Endothelial cell of umbilical vein (primary cell): ENCODE measurements around the gene TRIM7. TPM values are rescaled to one million over a fixed set of nuclear protein-coding genes. Genes with fewer than 3 reads are reported as not detected.

Source experiments
- BruUV-seq: library from RNA; stranded (reverse); fragments of 400-500 nt; replicated peaks from 2 replicates; lab custom pipeline; 2021; lab: Mats Ljungman, UMichigan
- CTCF ChIA-PET: fragments of 300-600, 350-600 bp; sonication (Branson Sonifier 250); formaldehyde crosslinking; loops from one replicate; lab custom pipeline; 2021; ENCODE audit warnings: antibody characterized with exemption, inconsistent platforms; lab: Charles Lee
- POLR2A ChIA-PET: fragments of 300-600, 350-600 bp; sonication (Branson Sonifier 250); formaldehyde crosslinking; loops from one replicate; lab custom pipeline; 2021; ENCODE audit warnings: antibody characterized with exemption, inconsistent platforms; lab: Charles Lee
- DNase-seq: peaks from one replicate; pipeline ENCODE4 v3.0.0-alpha.2; 2011; ENCODE audit warnings: low read depth, low spot score
- FAIRE-seq: peaks from 2 replicates; lab custom pipeline; 2011; peaks lifted over from hg19 to GRCh38; lab: Jason Lieb, UNC
- H2AFZ ChIP-seq: 2 replicates; pipeline ENCODE4 v1.6.0; 2012; ENCODE audit warnings: low read depth, low read length, control low read depth, inconsistent platforms
- H3K27ac ChIP-seq: 2 replicates; pipeline ENCODE4 v1.5.1; 2011; ENCODE audit warnings: low read depth, mild to moderate bottlenecking, control low read depth, low read length, moderate library complexity; ENCODE audit not compliant: insufficient read depth
- H3K27me3 ChIP-seq, 2 experiments: 2 replicates each; pipeline versions ENCODE4 v1.6.0 to v1.6.1; 2011; ENCODE audit warnings: low read length in 2 of 2, mixed read lengths in 1 of 2; ENCODE audit not compliant: control insufficient read depth in 2 of 2, insufficient read depth in 2 of 2
- H3K36me3 ChIP-seq, 2 experiments: 2 replicates in 1 of 2; 3 replicates in 1 of 2; pipeline ENCODE4 v1.5.1; 2011; ENCODE audit warnings: low read length in 2 of 2, mild to moderate bottlenecking in 1 of 2, moderate library complexity in 1 of 2; ENCODE audit not compliant: control insufficient read depth in 2 of 2, insufficient read depth in 2 of 2; ENCODE audit errors: extremely low read depth in 1 of 2
- H3K4me1 ChIP-seq: 3 replicates; pipeline ENCODE4 v1.5.1; 2011; ENCODE audit warnings: mild to moderate bottlenecking, low read length; ENCODE audit not compliant: control insufficient read depth, insufficient read depth; ENCODE audit errors: extremely low read depth
- H3K4me2 ChIP-seq: 2 replicates; pipeline ENCODE4 v1.6.1; 2011; ENCODE audit warnings: low read length, control low read depth, mixed read lengths; ENCODE audit not compliant: insufficient read depth
- H3K4me3 ChIP-seq, 3 experiments: fragments of 200-600 bp in 1 of 3; sonication (generic), shearing (Covaris generic) in 1 of 3; replicated peaks in 1 of 3; 2 replicates each; pipeline ENCODE4 v1.5.1; 2011 to 2016; ENCODE audit warnings: control low read depth in 3 of 3, low read length in 3 of 3, mild to moderate bottlenecking in 2 of 3, inconsistent platforms in 1 of 3, low read depth in 1 of 3, moderate library complexity in 1 of 3; ENCODE audit not compliant: insufficient read depth in 1 of 3
- H3K79me2 ChIP-seq: 2 replicates; pipeline ENCODE4 v1.6.0; 2012; ENCODE audit warnings: low read length, inconsistent platforms; ENCODE audit not compliant: control insufficient read depth, insufficient read depth
- H3K9ac ChIP-seq: replicated peaks from 2 replicates; pipeline ENCODE3; 2011; ENCODE audit warnings: low read length, control low read depth; ENCODE audit not compliant: insufficient read depth; ENCODE audit errors: extremely low read depth
- H3K9me1 ChIP-seq: replicated peaks from 3 replicates; pipeline ENCODE4 v1.6.0; 2011; ENCODE audit warnings: mild to moderate bottlenecking, low read length; ENCODE audit not compliant: control insufficient read depth, insufficient read depth; ENCODE audit errors: extremely low read depth
- H3K9me3 ChIP-seq: replicated peaks from 2 replicates; pipeline ENCODE4 v1.5.1; 2012; ENCODE audit warnings: low read length, inconsistent platforms; ENCODE audit not compliant: control insufficient read depth, insufficient read depth
- H4K20me1 ChIP-seq: replicated peaks from 2 replicates; pipeline ENCODE3; 2011; ENCODE audit warnings: mild to moderate bottlenecking, low read length; ENCODE audit not compliant: control insufficient read depth, insufficient read depth; ENCODE audit errors: extremely low read depth
- EZH2 ChIP-seq: IDR thresholded peaks from 2 replicates; pipeline ENCODE4 v1.6.1; 2012; ENCODE audit warnings: borderline replicate concordance, low read depth, mild to moderate bottlenecking, moderate library complexity, low read length, inconsistent platforms; ENCODE audit not compliant: severe bottlenecking
- FOS ChIP-seq: IDR thresholded peaks from 2 replicates; pipeline ENCODE4 v1.6.1; 2011; ENCODE audit warnings: mild to moderate bottlenecking, low read length, moderate library complexity, borderline replicate concordance; ENCODE audit not compliant: insufficient read depth
- GATA2 ChIP-seq: IDR thresholded peaks from 2 replicates; pipeline ENCODE4 v1.7.0; 2011; ENCODE audit warnings: low read depth, mild to moderate bottlenecking, moderate library complexity, mixed read lengths, low read length; ENCODE audit not compliant: insufficient read length, insufficient read depth
- JUN ChIP-seq: IDR thresholded peaks from 2 replicates; pipeline ENCODE4 v1.6.1; 2011; ENCODE audit warnings: borderline replicate concordance, low read depth; ENCODE audit not compliant: insufficient read length, insufficient read depth
- MYC ChIP-seq: IDR thresholded peaks from one replicate; pipeline ENCODE4 v1.6.1; 2011; ENCODE audit warnings: mild to moderate bottlenecking, low read depth, low read length
- POLR2A ChIP-seq: IDR thresholded peaks from 2 replicates; pipeline ENCODE4 v1.6.1; 2012; ENCODE audit warnings: low read depth, mild to moderate bottlenecking, control low read depth, low read length
- POLR2AphosphoS5 ChIP-seq: IDR thresholded peaks from 2 replicates; pipeline ENCODE4 v1.6.1; 2012; ENCODE audit warnings: low read depth, mild to moderate bottlenecking, control low read depth, low read length, moderate library complexity; ENCODE audit not compliant: insufficient read depth
- dilution Hi-C: fragments of 300-500 bp; cut with MboI; formaldehyde crosslinking; loops from one replicate; pipeline ENCODE4 v1.15.0; 2019; ENCODE audit warnings: low sequenced_read_pairs; ENCODE audit not compliant: extremely low pct_ligation_motif_present
- intact Hi-C: fragments of 100-400 bp; cut with micrococcal nuclease; formaldehyde crosslinking; loops from one replicate; pipeline ENCODE4 v1.10.0; 2022
- polyA plus RNA-seq, 4 experiments: library from polyadenylated mRNA; depleted of rRNA in 3 of 4; stranded (reverse) in 3 of 4; unstranded in 1 of 4; fragments of >200 nt; gene quantifications; 2 replicates each; pipeline versions ENCODE4 v1.2.1 to v1.2.3, GENCODE V29; 2011 to 2012; ENCODE audit warnings: missing spikeins in 1 of 4
- total RNA-seq: library from RNA; stranded (reverse); gene quantifications from 2 replicates; pipeline ENCODE4 v1.2.3, GENCODE V29; 2021
- TF ChIP-seq, protein P1 (sequence below), 2 donors: IDR thresholded peaks; 1 replicate in 1 of 2; 2 replicates in 1 of 2; pipeline ENCODE4 v1.5.1; 2011; ENCODE audit warnings: low read length in 2 of 2, mild to moderate bottlenecking in 2 of 2, moderate library complexity in 2 of 2, control low read depth in 1 of 2, inconsistent platforms in 1 of 2, low read depth in 1 of 2; ENCODE audit not compliant: insufficient read depth in 1 of 2; ENCODE audit errors: extremely low read depth in 1 of 2
- TF ChIP-seq, protein P2 (sequence below): IDR thresholded peaks from 2 replicates; pipeline ENCODE4 v1.6.1; 2011; ENCODE audit not compliant: insufficient read depth, insufficient read length

Gene TRIM7
- total and polyA plus RNA-seq, 2 donors (not counting 3 experiments of a cell fraction or from before 2014, with no cell fraction given): 2.7 to 3.4 TPM

DNA sequence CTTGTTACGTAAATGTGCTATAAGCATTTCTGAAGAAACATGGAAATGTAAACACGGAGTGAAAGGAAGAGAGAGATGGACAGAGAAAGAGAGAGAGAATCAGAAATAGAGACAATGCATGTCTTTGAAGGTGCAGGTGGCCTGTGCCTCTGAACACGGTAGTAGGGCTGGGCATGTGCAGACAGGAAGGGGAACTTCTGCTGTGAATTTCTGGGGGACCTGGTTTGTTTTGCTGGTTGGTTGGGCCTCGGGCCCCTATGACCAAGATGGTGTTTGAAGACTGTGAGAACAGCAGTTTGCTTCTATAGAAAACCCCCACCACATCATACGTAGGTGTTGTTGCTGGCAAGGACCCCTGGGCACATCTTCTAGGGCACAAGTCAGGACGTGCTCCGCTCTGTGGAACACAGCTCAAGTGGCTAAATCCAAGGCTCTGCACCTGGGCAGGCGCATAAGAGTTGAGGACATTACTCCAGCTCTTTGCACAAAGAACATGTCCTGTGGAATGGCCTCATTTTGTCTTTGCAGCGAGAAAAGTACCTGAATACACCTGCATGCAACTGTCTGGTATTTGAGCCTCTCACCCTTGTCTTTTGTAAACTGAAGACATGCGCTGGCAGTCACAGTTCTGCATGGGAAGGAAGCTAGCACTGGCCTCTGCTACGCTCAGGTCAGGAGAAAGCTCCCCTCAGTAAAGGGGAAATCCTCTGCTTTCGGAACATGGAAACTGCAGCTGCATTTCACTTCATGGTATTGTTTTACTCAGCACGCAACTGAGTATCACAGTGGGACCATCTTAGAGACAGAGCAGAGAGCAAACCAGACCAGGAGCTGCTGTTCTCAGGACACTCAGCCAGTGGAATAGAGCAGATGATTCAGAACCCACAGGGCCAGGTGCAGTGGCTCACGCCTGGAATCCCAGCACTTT lies 54.9 kb downstream of the TRIM7 start:
- no peaks in the 10 kb centered on the region for H3K79me2 ChIP-seq
- no peak overlapping the region for H3K4me2 ChIP-seq

GRCh38 chr5:181149355-181149754 lies 55.6 kb downstream of the TRIM7 start:
- H4K20me1 ChIP-seq: no peaks in the 10 kb centered on the region
- ChIA-PET POLR2A (no interaction called here), CTCF (no interaction called here)
- no peak overlapping the region for H2AFZ ChIP-seq
- peaks cover 3% of the 10 kb centered on the region for H3K4me1 ChIP-seq
- no peaks in the 10 kb centered on the region for H3K9me3 ChIP-seq
- H3K27ac ChIP-seq: no peak overlapping the region
- intact Hi-C loops: no loop called here
- no peak for TF ChIP-seq POLR2AphosphoS5
- TF ChIP-seq, protein P1, sequence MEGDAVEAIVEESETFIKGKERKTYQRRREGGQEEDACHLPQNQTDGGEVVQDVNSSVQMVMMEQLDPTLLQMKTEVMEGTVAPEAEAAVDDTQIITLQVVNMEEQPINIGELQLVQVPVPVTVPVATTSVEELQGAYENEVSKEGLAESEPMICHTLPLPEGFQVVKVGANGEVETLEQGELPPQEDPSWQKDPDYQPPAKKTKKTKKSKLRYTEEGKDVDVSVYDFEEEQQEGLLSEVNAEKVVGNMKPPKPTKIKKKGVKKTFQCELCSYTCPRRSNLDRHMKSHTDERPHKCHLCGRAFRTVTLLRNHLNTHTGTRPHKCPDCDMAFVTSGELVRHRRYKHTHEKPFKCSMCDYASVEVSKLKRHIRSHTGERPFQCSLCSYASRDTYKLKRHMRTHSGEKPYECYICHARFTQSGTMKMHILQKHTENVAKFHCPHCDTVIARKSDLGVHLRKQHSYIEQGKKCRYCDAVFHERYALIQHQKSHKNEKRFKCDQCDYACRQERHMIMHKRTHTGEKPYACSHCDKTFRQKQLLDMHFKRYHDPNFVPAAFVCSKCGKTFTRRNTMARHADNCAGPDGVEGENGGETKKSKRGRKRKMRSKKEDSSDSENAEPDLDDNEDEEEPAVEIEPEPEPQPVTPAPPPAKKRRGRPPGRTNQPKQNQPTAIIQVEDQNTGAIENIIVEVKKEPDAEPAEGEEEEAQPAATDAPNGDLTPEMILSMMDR (IDR thresholded peaks at IDR 0.05; ENCODE audit: extremely low read depth in 1 of 2, insufficient read depth in 1 of 2, low read depth in 1 of 2, low read length in 2 of 2): no peak
- TF ChIP-seq EZH2: no peak
- TF ChIP-seq, protein P2, sequence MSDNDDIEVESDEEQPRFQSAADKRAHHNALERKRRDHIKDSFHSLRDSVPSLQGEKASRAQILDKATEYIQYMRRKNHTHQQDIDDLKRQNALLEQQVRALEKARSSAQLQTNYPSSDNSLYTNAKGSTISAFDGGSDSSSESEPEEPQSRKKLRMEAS: no peak
- no peak for TF ChIP-seq GATA2
- TF ChIP-seq POLR2A: no peak
- no peaks in the 10 kb centered on the region for H3K79me2 ChIP-seq
- FAIRE-seq: no peak
- H3K9me1 ChIP-seq: no peaks in the 10 kb centered on the region
- H3K36me3 ChIP-seq: no peaks in the 10 kb centered on the region
- no peak overlapping the region for H3K4me2 ChIP-seq
- no peak overlapping the region for H3K9ac ChIP-seq
- H3K4me3 ChIP-seq: no peak overlapping the region
- no peak for DNase-seq
- dilution Hi-C loops: no loop called here
- peaks cover 0 to 2% of the 10 kb centered on the region in 2 experiments for H3K27me3 ChIP-seq
- BruUV-seq: no TSS peak

More for the DNA sequence above, 54.9 kb downstream of the TRIM7 start:
- Histone ChIP-seq H3K9me3 (no peaks in the 10 kb centered on the region), H3K36me3 (no peaks in the 10 kb centered on the region), H4K20me1 (no peaks in the 10 kb centered on the region), H3K4me1 (peaks cover 3% of the 10 kb centered on the region), H3K9me1 (no peaks in the 10 kb centered on the region), H3K27me3 (peaks cover 0 to 2% of the 10 kb centered on the region in 2 experiments), H3K4me3 (no peak overlapping the region), H2AFZ (no peak overlapping the region), H3K9ac (no peak overlapping the region), H3K27ac (no peak overlapping the region)
- no peak for FAIRE-seq
- POLR2A ChIA-PET: no interaction called here
- no peak for DNase-seq
- CTCF ChIA-PET: interaction anchor here (0.7 to 1.4 kb wide), 3 partner anchors 16 to 366 kb away, joined by 3 to 5 read pairs (median 4); no protein-coding TSS in a partner anchor
- BruUV-seq: no TSS peak
- TF ChIP-seq FOS (no peak), POLR2A (no peak), JUN (no peak), EZH2 (no peak), MYC (no peak)
- intact Hi-C loops (no loop called here), dilution Hi-C loops (no loop called here)
